CD4-positive, alpha-beta T cell (primary cell): Measurements from ENCODE around the gene SHISA5. TPM values are rescaled to one million over a fixed set of nuclear protein-coding genes. Genes with fewer than 3 reads are reported as not detected.

Source experiments
- ATAC-seq: fragments of 200-7000 bp; cut with Tn5 transposase; one replicate; pipeline ENCODE4 v1.10.0; 2022; ENCODE audit warnings: mild to moderate bottlenecking; ENCODE audit not compliant: poor library complexity
- CTCF ChIA-PET: fragments of 350-600 bp; sonication (Branson Sonifier 250); formaldehyde crosslinking; loops from one replicate; lab custom pipeline; 2021; ENCODE audit warnings: antibody characterized with exemption, inconsistent platforms; lab: Charles Lee
- POLR2A ChIA-PET: fragments of 350-600 bp; sonication (Branson Sonifier 250); formaldehyde crosslinking; loops from one replicate; lab custom pipeline; 2021; ENCODE audit warnings: antibody characterized with exemption, inconsistent platforms; lab: Charles Lee
- DNase-seq, 14 experiments: peaks; one replicate each; pipeline ENCODE4 v3.0.0-alpha.2; 2013 to 2020; ENCODE audit warnings: mixed read lengths in 2 of 14
- H3K27ac ChIP-seq, 2 donors: one replicate each; pipeline versions ENCODE4 v1.5.1 to v1.7.0; 2013; ENCODE audit warnings: low read length in 2 of 2, low read depth in 1 of 2, mild to moderate bottlenecking in 1 of 2
- H3K27me3 ChIP-seq, 2 experiments: 1 replicate in 1 of 2; 2 replicates in 1 of 2; pipeline versions ENCODE4 v1.6.1 to v1.7.0; 2013; ENCODE audit warnings: low read length in 2 of 2, control low read depth in 1 of 2, mild to moderate bottlenecking in 1 of 2, moderate library complexity in 1 of 2; ENCODE audit not compliant: insufficient read depth in 2 of 2, control insufficient read depth in 1 of 2
- H3K36me3 ChIP-seq: one replicate; pipeline ENCODE4 v1.6.1; 2013; ENCODE audit warnings: low read length, control low read depth; ENCODE audit not compliant: insufficient read depth
- H3K4me1 ChIP-seq: one replicate; pipeline ENCODE4 v1.6.1; 2013; ENCODE audit warnings: low read length, control low read depth; ENCODE audit not compliant: insufficient read depth
- H3K4me3 ChIP-seq: one replicate; pipeline ENCODE4 v1.5.1; 2013; ENCODE audit warnings: mild to moderate bottlenecking, low read length, moderate library complexity
- H3K9me3 ChIP-seq, 2 experiments: 1 replicate in 1 of 2; 2 replicates in 1 of 2; pipeline versions ENCODE4 v1.6.1 to v1.7.0; 2013; ENCODE audit warnings: low read length in 2 of 2, mild to moderate bottlenecking in 2 of 2, control low read depth in 1 of 2, moderate library complexity in 1 of 2; ENCODE audit not compliant: control insufficient read depth in 1 of 2, insufficient read depth in 1 of 2
- H3K27ac Mint-ChIP-seq: one replicate; pipeline ENCODE4 v1.8.0; 2020; ENCODE audit warnings: mixed read lengths
- H3K27me3 Mint-ChIP-seq: one replicate; pipeline ENCODE4 v1.8.0; 2021; ENCODE audit warnings: mixed read lengths
- H3K36me3 Mint-ChIP-seq: one replicate; pipeline ENCODE4 v1.8.0; 2021; ENCODE audit warnings: low read depth, mixed read lengths
- H3K4me1 Mint-ChIP-seq: one replicate; pipeline ENCODE4 v1.8.0; 2021; ENCODE audit warnings: low read depth, mixed read lengths
- H3K4me3 Mint-ChIP-seq: one replicate; pipeline ENCODE4 v1.8.0; 2020; ENCODE audit warnings: mild to moderate bottlenecking, mixed read lengths
- H3K9me3 Mint-ChIP-seq: one replicate; pipeline ENCODE4 v1.8.0; 2020; ENCODE audit warnings: mixed read lengths
- intact Hi-C, 2 experiments: fragments of 100-400 bp; cut with DNase I in 1 of 2; cut with micrococcal nuclease in 1 of 2; formaldehyde crosslinking; loops; one replicate each; pipeline versions ENCODE4 v1.15.1 to v1.9.0; 2023 to 2025; cut with DNase I, micrococcal nuclease
- total RNA-seq, 174 experiments: library from RNA in 2 of 174; stranded (reverse) in 2 of 174; gene quantifications; one replicate each; pipeline ENCODE4 v1.2.3 and lab custom pipeline; 2021 to 2026
- TF ChIP-seq, protein P1 (sequence below): fragments of 200-600 bp; IDR thresholded peaks from one replicate; pipeline ENCODE4 v1.8.0; 2022; ENCODE audit warnings: antibody characterized with exemption, mild to moderate bottlenecking

SHISA5 gene
- total RNA-seq, 2 experiments from 2014 or later: 102 to 109 TPM

DNA sequence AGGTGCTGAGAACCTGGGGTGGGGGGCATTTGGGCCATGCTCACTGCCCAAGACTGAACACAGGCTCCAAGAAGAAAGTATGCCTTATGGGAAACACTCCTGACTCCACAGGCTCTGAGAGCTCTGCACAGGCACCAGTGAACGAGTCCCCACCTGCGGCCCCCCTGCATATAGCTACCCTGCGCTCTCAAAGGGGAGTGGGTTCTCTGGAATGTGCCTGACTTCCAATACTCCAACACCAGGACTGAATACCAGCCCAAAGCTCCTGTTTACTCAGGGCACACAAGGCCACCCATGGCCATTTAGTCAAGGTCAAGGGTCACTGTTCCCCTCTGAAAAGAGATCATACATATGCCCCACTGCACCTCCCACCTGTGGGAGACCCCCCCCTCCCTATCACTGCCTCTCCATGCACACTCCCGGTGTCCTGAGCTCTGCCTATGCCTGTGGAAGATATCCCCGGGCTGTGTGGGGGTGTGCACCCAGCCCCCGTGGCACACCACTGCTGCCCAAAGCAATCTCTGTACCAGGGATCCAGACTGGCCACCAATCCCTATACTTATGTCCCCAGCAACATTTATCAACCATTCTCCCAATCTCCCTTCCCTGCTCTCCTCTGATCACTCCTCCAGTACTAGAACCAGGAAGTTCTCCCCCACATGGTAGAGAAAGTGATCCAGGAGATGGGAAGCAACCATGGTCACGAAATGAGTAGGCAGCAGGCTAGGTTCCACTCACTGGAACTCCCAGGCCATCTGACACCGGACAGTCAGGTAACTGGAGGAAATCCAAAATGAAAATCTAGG is 72.5 kb downstream of the SHISA5 start:
- no peak overlapping the region for H3K27ac ChIP-seq
- Mint-ChIP-seq H3K27ac (no peak overlapping the region), H3K4me3 (peak overlapping the region; percentile 87), H3K9me3 (no peaks in the 10 kb centered on the region), H3K36me3 (peaks cover 10% of the 10 kb centered on the region), H3K4me1 (peaks cover 15% of the 10 kb centered on the region), H3K27me3 (no peaks in the 10 kb centered on the region)
- ChIA-PET POLR2A (interaction anchor here (0.8 kb wide), 1 partner anchor 8 kb away, joined by 4 read pairs; the partner anchor contains the start of gene CCDC51), CTCF (no interaction called here)
- intact Hi-C loops: no loop called here
- H3K4me3 ChIP-seq: no peak overlapping the region
- TF ChIP-seq, protein P1, sequence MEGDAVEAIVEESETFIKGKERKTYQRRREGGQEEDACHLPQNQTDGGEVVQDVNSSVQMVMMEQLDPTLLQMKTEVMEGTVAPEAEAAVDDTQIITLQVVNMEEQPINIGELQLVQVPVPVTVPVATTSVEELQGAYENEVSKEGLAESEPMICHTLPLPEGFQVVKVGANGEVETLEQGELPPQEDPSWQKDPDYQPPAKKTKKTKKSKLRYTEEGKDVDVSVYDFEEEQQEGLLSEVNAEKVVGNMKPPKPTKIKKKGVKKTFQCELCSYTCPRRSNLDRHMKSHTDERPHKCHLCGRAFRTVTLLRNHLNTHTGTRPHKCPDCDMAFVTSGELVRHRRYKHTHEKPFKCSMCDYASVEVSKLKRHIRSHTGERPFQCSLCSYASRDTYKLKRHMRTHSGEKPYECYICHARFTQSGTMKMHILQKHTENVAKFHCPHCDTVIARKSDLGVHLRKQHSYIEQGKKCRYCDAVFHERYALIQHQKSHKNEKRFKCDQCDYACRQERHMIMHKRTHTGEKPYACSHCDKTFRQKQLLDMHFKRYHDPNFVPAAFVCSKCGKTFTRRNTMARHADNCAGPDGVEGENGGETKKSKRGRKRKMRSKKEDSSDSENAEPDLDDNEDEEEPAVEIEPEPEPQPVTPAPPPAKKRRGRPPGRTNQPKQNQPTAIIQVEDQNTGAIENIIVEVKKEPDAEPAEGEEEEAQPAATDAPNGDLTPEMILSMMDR: no peak
- ATAC-seq (no peak), DNase-seq (no peak)
- peaks cover 15% of the 10 kb centered on the region for H3K36me3 ChIP-seq
- H3K9me3 ChIP-seq: no peaks in the 10 kb centered on the region
- peaks cover 35% of the 10 kb centered on the region for H3K4me1 ChIP-seq
- H3K27me3 ChIP-seq: no peaks in the 10 kb centered on the region

DNA sequence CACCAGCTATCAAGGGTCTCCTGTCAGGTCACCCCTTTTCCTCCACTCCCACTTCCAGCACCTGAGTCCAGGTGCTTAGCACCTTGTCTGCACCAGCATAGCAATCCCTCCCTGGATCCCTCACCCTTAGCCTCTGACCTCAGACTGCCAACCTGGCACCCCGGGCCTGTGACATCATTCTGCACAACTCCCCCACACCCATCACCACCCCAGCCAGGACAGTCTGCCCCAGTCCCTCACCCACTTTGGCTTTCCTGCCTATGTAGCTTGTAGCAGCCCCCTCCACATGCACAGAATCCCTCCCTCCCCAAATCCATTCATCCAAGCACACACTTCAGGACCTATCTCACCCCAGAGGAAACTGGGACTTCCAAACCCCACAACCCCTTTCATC is 73.3 kb downstream of the SHISA5 start:
- H3K27me3 Mint-ChIP-seq: no peaks in the 10 kb centered on the region
- no peak for ATAC-seq
- POLR2A ChIA-PET: interaction anchor here (3.1 kb wide), 1 partner anchor 9 kb away, joined by 19 read pairs; the partner anchor contains the start of genes CCDC51 and TMA7
- H3K27ac Mint-ChIP-seq: no peak overlapping the region
- TF ChIP-seq, protein P1: no peak
- peaks cover 28% of the 10 kb centered on the region for H3K4me1 ChIP-seq
- H3K27me3 ChIP-seq: no peaks in the 10 kb centered on the region
- H3K27ac ChIP-seq: no peak overlapping the region
- peaks cover 10% of the 10 kb centered on the region for H3K36me3 Mint-ChIP-seq
- H3K36me3 ChIP-seq: peaks cover 15% of the 10 kb centered on the region
- peak overlapping the region; percentile 87 for H3K4me3 Mint-ChIP-seq
- CTCF ChIA-PET: no interaction called here
- peaks cover 15% of the 10 kb centered on the region for H3K4me1 Mint-ChIP-seq
- no peak for DNase-seq
- intact Hi-C loops: no loop called here
- H3K9me3 Mint-ChIP-seq: no peaks in the 10 kb centered on the region
- no peak overlapping the region for H3K4me3 ChIP-seq
- H3K9me3 ChIP-seq: no peaks in the 10 kb centered on the region

DNA sequence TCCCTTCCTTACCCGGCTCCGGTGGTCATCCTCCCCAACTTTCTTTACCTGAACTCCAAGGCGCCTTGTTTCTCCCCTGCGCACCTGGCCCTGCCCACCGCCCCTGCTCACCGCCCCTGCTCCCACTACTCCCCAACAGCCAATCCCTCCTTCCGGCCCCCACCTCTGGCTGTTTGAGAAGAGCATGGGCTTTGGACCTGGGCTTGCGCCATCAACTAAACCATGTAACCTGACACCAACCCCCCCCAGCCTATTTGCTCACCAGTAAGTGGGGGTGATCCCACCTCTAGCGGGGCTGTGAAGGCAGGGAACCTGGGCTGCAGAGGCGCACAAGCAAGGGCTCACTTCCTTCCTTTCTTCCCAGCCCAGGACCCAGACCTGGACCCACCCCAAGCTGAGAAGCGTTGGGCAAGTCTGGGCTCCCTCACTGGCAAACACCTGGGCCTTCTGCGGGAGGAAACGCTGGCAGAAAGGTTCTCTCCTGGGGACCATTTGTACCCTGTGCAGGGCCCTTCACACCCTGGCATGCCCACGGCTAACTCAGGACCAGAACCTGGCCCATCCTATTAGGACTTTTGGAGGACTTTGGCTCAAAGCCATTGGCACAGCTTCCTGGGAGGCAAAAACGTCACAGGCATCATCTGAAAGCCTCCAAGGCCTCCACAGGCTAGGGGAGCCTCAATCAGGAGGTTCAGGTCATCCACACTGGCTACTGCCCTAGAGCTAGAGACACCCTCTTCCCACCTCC is 73.8 kb downstream of the SHISA5 start, which contains the start of gene PLXNB1:
TSS of gene PLXNB1 (minus strand) at position 127 of the 748 bp plus-strand sequence. CDS start 5,475 bp downstream, outside the sequence.
- H3K27ac ChIP-seq: no peak within 1 kb of the TSS
- H3K9me3 ChIP-seq: no peaks in the 10 kb centered on the region
- H3K36me3 Mint-ChIP-seq: peaks cover 10% of the 10 kb centered on the region
- no peaks in the 10 kb centered on the region for H3K27me3 ChIP-seq
- no peaks in the 10 kb centered on the region for H3K9me3 Mint-ChIP-seq
- peaks cover 15% of the 10 kb centered on the region for H3K36me3 ChIP-seq
- TF ChIP-seq, protein P1: no peak
- intact Hi-C loops: no loop called here
- peak in 4 of 14 experiments; percentile 15 to 44 (median 33) for DNase-seq
- POLR2A ChIA-PET: interaction anchor here (3.1 kb wide), 1 partner anchor 10 kb away, joined by 19 read pairs; the partner anchor contains the start of genes CCDC51 and TMA7
- peak within 1 kb of the TSS; percentile 87 for H3K4me3 Mint-ChIP-seq
- H3K4me1 Mint-ChIP-seq: peaks cover 15% of the 10 kb centered on the region
- H3K4me1 ChIP-seq: peaks cover 27% of the 10 kb centered on the region
- H3K4me3 ChIP-seq: peak within 1 kb of the TSS; percentile 56
- no peaks in the 10 kb centered on the region for H3K27me3 Mint-ChIP-seq
- CTCF ChIA-PET: no interaction called here
- ATAC-seq: peak; percentile 37
- peak within 1 kb of the TSS; percentile 49 for H3K27ac Mint-ChIP-seq
